Hepatic stellate cell (primary cell): ENCODE data around the gene GAB2.

Source experiments
- DNase-seq: peaks from one replicate; pipeline ENCODE4 v3.0.0; 2011; ENCODE audit warnings: low spot score

Gene GAB2

GRCh38 chr11:78428266-78428636 is 10.6 kb upstream of the GAB2 start:
- no peak for DNase-seq

- no peak for DNase-seq
Observed at GRCh38 chr11:78427615-78428265, 10.1 kb upstream of the GAB2 start.

GRCh38 chr11:78426845-78427244 is 9.2 kb upstream of the GAB2 start:
- DNase-seq: no peak

- no peak for DNase-seq
Observed at GRCh38 chr11:78425399-78426070, 7.9 kb upstream of the GAB2 start.

- no peak for DNase-seq
Observed at GRCh38 chr11:78424334-78425270, 7.0 kb upstream of the GAB2 start.

GRCh38 chr11:78423241-78423640 is 5.6 kb upstream of the GAB2 start:
- DNase-seq: no peak

GRCh38 chr11:78420796-78421209 is 3.2 kb upstream of the GAB2 start:
- DNase-seq: peak; percentile 55

- peak; percentile 74 for DNase-seq
Observed at GRCh38 chr11:78420255-78420764, 2.7 kb upstream of the GAB2 start.

- peak; percentile 78 for DNase-seq
Observed at GRCh38 chr11:78419327-78419726, 1.7 kb upstream of the GAB2 start.

- no peak for DNase-seq
Observed at GRCh38 chr11:78418584-78419211, 1.1 kb upstream of the GAB2 start.

GRCh38 chr11:78417888-78418583 is 416 bp upstream of the GAB2 start:
- peak; percentile 82 for DNase-seq

- peak; percentile 77 for DNase-seq
Observed at GRCh38 chr11:78416285-78417174, 1.1 kb downstream of the GAB2 start.

- no peak for DNase-seq
Observed at GRCh38 chr11:78415338-78415737, 2.3 kb downstream of the GAB2 start.

- peak; percentile 40 for DNase-seq
Observed at GRCh38 chr11:78414321-78415051, 3.1 kb downstream of the GAB2 start.

GRCh38 chr11:78408619-78409018 is 9.0 kb downstream of the GAB2 start:
- DNase-seq: no peak

GRCh38 chr11:78406568-78407196 is 10.9 kb downstream of the GAB2 start:
- DNase-seq: no peak

GRCh38 chr11:78405805-78406204 is 11.8 kb downstream of the GAB2 start:
- DNase-seq: no peak

- no peak for DNase-seq
Observed at GRCh38 chr11:78403781-78404180, 13.8 kb downstream of the GAB2 start.

- no peak for DNase-seq
Observed at GRCh38 chr11:78402847-78403246, 14.8 kb downstream of the GAB2 start.
